GM23248 (cell line): ENCODE results near the gene SLC25A52.

Source experiments
- EZH2 ChIP-seq: fragments of 200-600 bp; sonication (generic); IDR thresholded peaks from 2 replicates; pipeline ENCODE4 v1.6.1; 2018; ENCODE audit warnings: antibody characterized with exemption, mild to moderate bottlenecking; ENCODE audit not compliant: insufficient read depth, poor library complexity, severe bottlenecking
- EZH2phosphoT487 ChIP-seq: fragments of 200-600 bp; sonication (generic); IDR thresholded peaks from 2 replicates; pipeline ENCODE4 v1.6.1; 2018; ENCODE audit warnings: antibody characterized with exemption, moderate library complexity, mild to moderate bottlenecking, low read depth; ENCODE audit not compliant: insufficient read depth

- TF ChIP-seq EZH2 (no peak), EZH2phosphoT487 (no peak)
Observed at GRCh38 chr18:31744321-31745067, 16.2 kb downstream of the SLC25A52 start.
